Measurements from ENCODE around the gene RPL31. TPM values are rescaled to one million over a fixed set of nuclear protein-coding genes. Genes with fewer than 3 reads are reported as not detected.

The RPL31 gene
- total RNA-seq, 1 donor from 2014 or later: 2,596 TPM

GRCh38 chr2:100976645-100977391 is 25.3 kb upstream of the RPL31 start:
- peak overlapping the region; percentile 60 for H3K4me3 Mint-ChIP-seq
- peaks cover 27% of the 10 kb centered on the region for H3K4me1 Mint-ChIP-seq
- peaks cover 14% of the 10 kb centered on the region for H3K4me1 ChIP-seq
- H3K9ac ChIP-seq: no peak overlapping the region
- DNase-seq (ENCODE audit: low spot score): no peak
- H3K36me3 Mint-ChIP-seq: no peaks in the 10 kb centered on the region
- H3K27me3 ChIP-seq: no peaks in the 10 kb centered on the region
- peaks cover 10% of the 10 kb centered on the region for H3K27me3 Mint-ChIP-seq (ENCODE audit: insufficient read depth, low read depth)
- TF ChIP-seq EZH2phosphoT487 (IDR thresholded peaks at IDR 0.05) (no peak), EZH2 (IDR thresholded peaks at IDR 0.05) (no peak), CTCF (IDR thresholded peaks at IDR 0.05) (no peak)
- peak overlapping the region; percentile 82 for H3K27ac Mint-ChIP-seq
- no peaks in the 10 kb centered on the region for H3K9me3 Mint-ChIP-seq
- no peak overlapping the region for H3K27ac ChIP-seq
- H3K4me2 ChIP-seq: no peak overlapping the region
- no peaks in the 10 kb centered on the region for H3K79me2 ChIP-seq (ENCODE audit: low read depth)
- H3K36me3 ChIP-seq: no peaks in the 10 kb centered on the region
- H3K9me3 ChIP-seq (ENCODE audit: low read depth): no peaks in the 10 kb centered on the region
- no peak overlapping the region for H3K4me3 ChIP-seq
- peaks cover 12% of the 10 kb centered on the region for H3F3A ChIP-seq (ENCODE audit: low read depth)
- H2AFZ ChIP-seq (replicated peaks): no peak overlapping the region
- H4K20me1 ChIP-seq (ENCODE audit: low read depth): no peaks in the 10 kb centered on the region

GRCh38 chr2:100977511-100977910 is 24.6 kb upstream of the RPL31 start:
- Histone ChIP-seq H3K27ac (no peak overlapping the region), H3K4me1 (peaks cover 18% of the 10 kb centered on the region), H3K4me2 (no peak overlapping the region), H3K9ac (no peak overlapping the region), H3K9me3 (ENCODE audit: low read depth) (no peaks in the 10 kb centered on the region), H3K4me3 (no peak overlapping the region), H3K27me3 (no peaks in the 10 kb centered on the region), H3K79me2 (ENCODE audit: low read depth) (no peaks in the 10 kb centered on the region), H4K20me1 (ENCODE audit: low read depth) (no peaks in the 10 kb centered on the region), H2AFZ (replicated peaks) (no peak overlapping the region), H3K36me3 (no peaks in the 10 kb centered on the region), H3F3A (ENCODE audit: low read depth) (peaks cover 12% of the 10 kb centered on the region)
- DNase-seq (ENCODE audit: low spot score): no peak
- H3K27me3 Mint-ChIP-seq (ENCODE audit: insufficient read depth, low read depth): peaks cover 6% of the 10 kb centered on the region
- no peaks in the 10 kb centered on the region for H3K36me3 Mint-ChIP-seq
- peaks cover 34% of the 10 kb centered on the region for H3K4me1 Mint-ChIP-seq
- no peaks in the 10 kb centered on the region for H3K9me3 Mint-ChIP-seq
- no peak overlapping the region for H3K27ac Mint-ChIP-seq
- no peak overlapping the region for H3K4me3 Mint-ChIP-seq
- no peak for TF ChIP-seq CTCF (IDR thresholded peaks at IDR 0.05)
- no peak for TF ChIP-seq EZH2 (IDR thresholded peaks at IDR 0.05)
- TF ChIP-seq EZH2phosphoT487 (IDR thresholded peaks at IDR 0.05): no peak

- no peaks in the 10 kb centered on the region for H3K9me3 Mint-ChIP-seq
- no peaks in the 10 kb centered on the region for H4K20me1 ChIP-seq (ENCODE audit: low read depth)
- no peaks in the 10 kb centered on the region for H3K79me2 ChIP-seq (ENCODE audit: low read depth)
- no peaks in the 10 kb centered on the region for H3K36me3 Mint-ChIP-seq
- H3K4me3 Mint-ChIP-seq: no peak overlapping the region
- H2AFZ ChIP-seq (replicated peaks): no peak overlapping the region
- no peak for TF ChIP-seq EZH2phosphoT487 (IDR thresholded peaks at IDR 0.05)
- no peak for TF ChIP-seq EZH2 (IDR thresholded peaks at IDR 0.05)
- no peak for TF ChIP-seq CTCF (IDR thresholded peaks at IDR 0.05)
- H3K27ac Mint-ChIP-seq: no peak overlapping the region
- no peak for DNase-seq (ENCODE audit: low spot score)
- H3K4me3 ChIP-seq: no peak overlapping the region
- H3K4me1 ChIP-seq: peaks cover 18% of the 10 kb centered on the region
- H3K4me2 ChIP-seq: no peak overlapping the region
- H3K9ac ChIP-seq: no peak overlapping the region
- H3K27me3 Mint-ChIP-seq (ENCODE audit: insufficient read depth, low read depth): peaks cover 6% of the 10 kb centered on the region
- H3K9me3 ChIP-seq (ENCODE audit: low read depth): no peaks in the 10 kb centered on the region
- no peaks in the 10 kb centered on the region for H3K36me3 ChIP-seq
- H3K4me1 Mint-ChIP-seq: peaks cover 37% of the 10 kb centered on the region
- no peaks in the 10 kb centered on the region for H3K27me3 ChIP-seq
- no peak overlapping the region for H3K27ac ChIP-seq
- peaks cover 12% of the 10 kb centered on the region for H3F3A ChIP-seq (ENCODE audit: low read depth)
These were observed 23.4 kb upstream of the RPL31 start for GRCh38 chr2:100978582-100979191.

Data from neural progenitor cell (in vitro differentiated cells).